Spleen (tissue), 7 donors: ENCODE results near the gene MAP1LC3B2.

Experiments
- POLR2A ChIP-seq, 3 donors: fragments of 450-650 bp; IDR thresholded peaks; one replicate each; pipeline ENCODE4 v1.5.1; 2017; ENCODE audit warnings: antibody characterized with exemption in 3 of 3, mild to moderate bottlenecking in 1 of 3
- TF ChIP-seq, protein P1 (sequence below), 11 experiments: fragments of 200-600 bp in 7 of 11; fragments of 450-650 bp in 4 of 11; sonication (generic) in 4 of 11; IDR thresholded peaks in 8 of 11; conservative IDR thresholded peaks in 3 of 11; 1 replicate in 7 of 11; 2 replicates in 4 of 11; pipeline versions ENCODE4 v1.4.0 to v1.8.0; 2016 to 2021; ENCODE audit warnings: antibody characterized with exemption in 11 of 11, inconsistent platforms in 4 of 11, mild to moderate bottlenecking in 1 of 11
- donor health status: DM: no; HTN: no; CAD: no; lungs with moderate emphysema.
- donor health status: DM: no; HTN: no; CAD: no.
- donor health status: DM: no; HTN: no; CAD: no.

DNA sequence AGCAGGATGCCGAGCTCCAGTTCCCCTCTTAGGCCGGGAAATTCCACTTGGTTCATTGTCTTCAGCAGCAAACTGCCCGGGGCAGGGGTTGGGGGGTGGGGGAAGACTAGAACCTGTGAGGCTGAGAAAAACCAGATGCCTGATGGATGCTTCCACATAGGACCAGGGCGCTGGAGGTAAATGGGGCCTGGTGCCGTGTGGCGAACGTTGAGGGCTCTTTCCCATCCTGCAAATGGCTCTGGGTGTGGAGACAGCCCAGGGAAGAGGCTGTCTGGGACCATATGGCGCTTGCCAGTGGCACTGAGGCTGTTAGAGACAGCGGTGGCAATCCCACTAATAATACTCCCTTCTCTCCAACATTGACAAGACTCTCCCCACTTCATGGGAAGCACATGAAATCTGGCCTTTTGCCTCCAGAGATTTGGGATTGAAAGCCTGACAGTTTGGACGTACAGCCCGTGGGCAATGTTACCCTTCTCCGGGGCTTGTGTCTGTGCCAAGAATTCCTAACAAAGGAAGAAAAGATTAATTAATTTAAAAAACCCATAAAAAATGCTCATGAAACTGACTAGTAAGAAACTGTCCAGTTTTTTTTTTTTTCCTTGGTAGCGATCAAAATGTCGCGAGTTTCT is 44.5 kb downstream of the MAP1LC3B2 start:
- TF ChIP-seq, protein P1, sequence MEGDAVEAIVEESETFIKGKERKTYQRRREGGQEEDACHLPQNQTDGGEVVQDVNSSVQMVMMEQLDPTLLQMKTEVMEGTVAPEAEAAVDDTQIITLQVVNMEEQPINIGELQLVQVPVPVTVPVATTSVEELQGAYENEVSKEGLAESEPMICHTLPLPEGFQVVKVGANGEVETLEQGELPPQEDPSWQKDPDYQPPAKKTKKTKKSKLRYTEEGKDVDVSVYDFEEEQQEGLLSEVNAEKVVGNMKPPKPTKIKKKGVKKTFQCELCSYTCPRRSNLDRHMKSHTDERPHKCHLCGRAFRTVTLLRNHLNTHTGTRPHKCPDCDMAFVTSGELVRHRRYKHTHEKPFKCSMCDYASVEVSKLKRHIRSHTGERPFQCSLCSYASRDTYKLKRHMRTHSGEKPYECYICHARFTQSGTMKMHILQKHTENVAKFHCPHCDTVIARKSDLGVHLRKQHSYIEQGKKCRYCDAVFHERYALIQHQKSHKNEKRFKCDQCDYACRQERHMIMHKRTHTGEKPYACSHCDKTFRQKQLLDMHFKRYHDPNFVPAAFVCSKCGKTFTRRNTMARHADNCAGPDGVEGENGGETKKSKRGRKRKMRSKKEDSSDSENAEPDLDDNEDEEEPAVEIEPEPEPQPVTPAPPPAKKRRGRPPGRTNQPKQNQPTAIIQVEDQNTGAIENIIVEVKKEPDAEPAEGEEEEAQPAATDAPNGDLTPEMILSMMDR (IDR thresholded peaks at IDR 0.05 in 8 of 11, conservative IDR thresholded peaks at IDR 0.05 in 3 of 11), result no peak
- no peak for TF ChIP-seq POLR2A (IDR thresholded peaks at IDR 0.05)
